ENCODE data around the gene SCT. TPM values are rescaled to one million over a fixed set of nuclear protein-coding genes. Genes with fewer than 3 reads are reported as not detected.

Gene SCT
- total RNA-seq, 1 experiment from 2014 or later: not detected

DNA sequence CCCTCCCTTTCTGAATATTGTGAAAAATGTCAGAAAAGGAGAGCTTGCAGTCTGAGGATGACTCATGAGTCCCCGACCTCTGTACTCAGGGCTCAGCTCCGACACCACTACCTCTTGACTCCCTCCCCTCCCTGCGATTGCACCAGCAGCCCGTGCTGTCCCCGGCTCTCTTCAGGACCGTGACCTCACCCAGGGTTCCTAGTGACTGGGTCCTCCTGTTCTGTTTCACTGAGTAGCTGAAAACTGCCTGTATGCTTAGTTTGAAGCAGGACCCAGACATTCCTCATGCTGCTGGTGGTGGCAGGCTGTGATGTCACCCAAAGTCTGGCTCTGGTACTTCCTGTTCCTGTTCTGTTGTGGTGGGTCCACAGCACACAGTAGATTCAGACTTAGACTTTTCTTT lies 39.0 kb downstream of the SCT start:
- peak overlapping the region; percentile 82 for H3K27ac Mint-ChIP-seq (ENCODE audit: unreplicated experiment)
- CTCF ChIA-PET: interaction anchor here (0.6 to 1.1 kb wide), 4 partner anchors 12 to 429 kb away, joined by 3 to 5 read pairs (median 4); partner anchors contain the start of gene PHRF1
- H3K27me3 Mint-ChIP-seq (ENCODE audit: insufficient read depth, unreplicated experiment): no peaks in the 10 kb centered on the region
- H3K36me3 ChIP-seq (ENCODE audit: control insufficient read depth, insufficient read depth, low read length): peaks cover 3% of the 10 kb centered on the region
- TSS peak; percentile 5 for BruUV-seq (replicated peaks)
- peaks cover 29% of the 10 kb centered on the region for H3K4me1 Mint-ChIP-seq (ENCODE audit: low read depth, unreplicated experiment)
- H3K27me3 ChIP-seq (replicated peaks; ENCODE audit: control insufficient read depth, insufficient read depth, low read length): no peaks in the 10 kb centered on the region
- H3K36me3 Mint-ChIP-seq (ENCODE audit: insufficient read depth, unreplicated experiment): peaks cover 88% of the 10 kb centered on the region
- TF ChIP-seq, protein P1, sequence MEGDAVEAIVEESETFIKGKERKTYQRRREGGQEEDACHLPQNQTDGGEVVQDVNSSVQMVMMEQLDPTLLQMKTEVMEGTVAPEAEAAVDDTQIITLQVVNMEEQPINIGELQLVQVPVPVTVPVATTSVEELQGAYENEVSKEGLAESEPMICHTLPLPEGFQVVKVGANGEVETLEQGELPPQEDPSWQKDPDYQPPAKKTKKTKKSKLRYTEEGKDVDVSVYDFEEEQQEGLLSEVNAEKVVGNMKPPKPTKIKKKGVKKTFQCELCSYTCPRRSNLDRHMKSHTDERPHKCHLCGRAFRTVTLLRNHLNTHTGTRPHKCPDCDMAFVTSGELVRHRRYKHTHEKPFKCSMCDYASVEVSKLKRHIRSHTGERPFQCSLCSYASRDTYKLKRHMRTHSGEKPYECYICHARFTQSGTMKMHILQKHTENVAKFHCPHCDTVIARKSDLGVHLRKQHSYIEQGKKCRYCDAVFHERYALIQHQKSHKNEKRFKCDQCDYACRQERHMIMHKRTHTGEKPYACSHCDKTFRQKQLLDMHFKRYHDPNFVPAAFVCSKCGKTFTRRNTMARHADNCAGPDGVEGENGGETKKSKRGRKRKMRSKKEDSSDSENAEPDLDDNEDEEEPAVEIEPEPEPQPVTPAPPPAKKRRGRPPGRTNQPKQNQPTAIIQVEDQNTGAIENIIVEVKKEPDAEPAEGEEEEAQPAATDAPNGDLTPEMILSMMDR (IDR thresholded peaks at IDR 0.05; ENCODE audit: insufficient read depth in 1 of 2, low read depth in 1 of 2, low read length in 1 of 2, severe bottlenecking in 1 of 2, unreplicated experiment in 1 of 2): no peak
- H3K9me3 Mint-ChIP-seq (ENCODE audit: unreplicated experiment): no peaks in the 10 kb centered on the region
- peak overlapping the region; percentile 5 for H3K4me3 Mint-ChIP-seq (ENCODE audit: unreplicated experiment)
- no peak overlapping the region for H3K4me3 ChIP-seq (ENCODE audit: low read depth, low read length)
- intact Hi-C loops (cut with micrococcal nuclease; ENCODE audit: unreplicated experiment): loop anchor here (2.0 kb wide), 1 partner anchor 27 kb away; the partner anchor contains the start of genes LMNTD2 and RASSF7
- POLR2A ChIA-PET: interaction anchor here (0.6 to 1.2 kb wide), 5 partner anchors 12 to 231 kb away, joined by 3 to 17 read pairs (median 9); partner anchors contain the start of genes PHRF1 and TMEM80
- peak; percentile 91 to 93 for DNase-seq
- no peaks in the 10 kb centered on the region for H3K9me3 ChIP-seq
- peaks cover 25% of the 10 kb centered on the region for H3K4me1 ChIP-seq

DNA sequence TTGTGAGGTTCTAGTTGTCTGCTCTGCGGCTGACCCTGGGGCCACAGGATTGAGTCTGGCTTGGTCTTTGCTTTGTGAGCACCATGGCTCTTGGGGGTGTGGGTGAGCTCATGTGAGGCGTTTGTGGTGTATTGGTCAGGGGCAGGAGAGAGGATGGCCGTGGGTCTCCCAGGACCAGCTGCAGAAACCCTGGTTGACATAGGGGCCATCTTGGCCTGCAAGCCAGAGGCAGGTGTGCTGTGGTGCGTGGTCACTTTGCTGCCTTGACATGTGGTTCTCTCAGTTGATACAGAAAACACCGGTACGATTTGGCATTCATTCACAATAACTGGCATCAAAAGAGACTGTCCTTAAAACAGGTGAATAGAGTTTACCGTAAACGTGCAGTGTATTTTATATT lies 39.4 kb downstream of the SCT start:
- no peaks in the 10 kb centered on the region for H3K27me3 ChIP-seq (replicated peaks; ENCODE audit: control insufficient read depth, insufficient read depth, low read length)
- H3K27me3 Mint-ChIP-seq (ENCODE audit: insufficient read depth, unreplicated experiment): no peaks in the 10 kb centered on the region
- peaks cover 25% of the 10 kb centered on the region for H3K4me1 ChIP-seq
- no peak overlapping the region for H3K4me3 ChIP-seq (ENCODE audit: low read depth, low read length)
- H3K36me3 ChIP-seq (ENCODE audit: control insufficient read depth, insufficient read depth, low read length): peaks cover 3% of the 10 kb centered on the region
- peak overlapping the region; percentile 82 for H3K27ac Mint-ChIP-seq (ENCODE audit: unreplicated experiment)
- H3K36me3 Mint-ChIP-seq (ENCODE audit: insufficient read depth, unreplicated experiment): peaks cover 88% of the 10 kb centered on the region
- POLR2A ChIA-PET: interaction anchor here (0.6 to 1.2 kb wide), 4 partner anchors 11 to 108 kb away, joined by 3 to 17 read pairs (median 12); partner anchors contain the start of genes PHRF1 and TMEM80
- H3K9me3 Mint-ChIP-seq (ENCODE audit: unreplicated experiment): no peaks in the 10 kb centered on the region
- CTCF ChIA-PET: interaction anchor here (0.6 to 1.1 kb wide), 4 partner anchors 12 to 429 kb away, joined by 3 to 5 read pairs (median 4); partner anchors contain the start of gene PHRF1
- no peak for DNase-seq
- intact Hi-C loops (cut with micrococcal nuclease; ENCODE audit: unreplicated experiment): no loop called here
- H3K9me3 ChIP-seq: no peaks in the 10 kb centered on the region
- TF ChIP-seq, protein P1 (IDR thresholded peaks at IDR 0.05; ENCODE audit: insufficient read depth in 1 of 2, low read depth in 1 of 2, low read length in 1 of 2, severe bottlenecking in 1 of 2, unreplicated experiment in 1 of 2): no peak
- peak overlapping the region; percentile 5 for H3K4me3 Mint-ChIP-seq (ENCODE audit: unreplicated experiment)
- no TSS peak for BruUV-seq (replicated peaks)
- H3K4me1 Mint-ChIP-seq (ENCODE audit: low read depth, unreplicated experiment): peaks cover 29% of the 10 kb centered on the region

DNA sequence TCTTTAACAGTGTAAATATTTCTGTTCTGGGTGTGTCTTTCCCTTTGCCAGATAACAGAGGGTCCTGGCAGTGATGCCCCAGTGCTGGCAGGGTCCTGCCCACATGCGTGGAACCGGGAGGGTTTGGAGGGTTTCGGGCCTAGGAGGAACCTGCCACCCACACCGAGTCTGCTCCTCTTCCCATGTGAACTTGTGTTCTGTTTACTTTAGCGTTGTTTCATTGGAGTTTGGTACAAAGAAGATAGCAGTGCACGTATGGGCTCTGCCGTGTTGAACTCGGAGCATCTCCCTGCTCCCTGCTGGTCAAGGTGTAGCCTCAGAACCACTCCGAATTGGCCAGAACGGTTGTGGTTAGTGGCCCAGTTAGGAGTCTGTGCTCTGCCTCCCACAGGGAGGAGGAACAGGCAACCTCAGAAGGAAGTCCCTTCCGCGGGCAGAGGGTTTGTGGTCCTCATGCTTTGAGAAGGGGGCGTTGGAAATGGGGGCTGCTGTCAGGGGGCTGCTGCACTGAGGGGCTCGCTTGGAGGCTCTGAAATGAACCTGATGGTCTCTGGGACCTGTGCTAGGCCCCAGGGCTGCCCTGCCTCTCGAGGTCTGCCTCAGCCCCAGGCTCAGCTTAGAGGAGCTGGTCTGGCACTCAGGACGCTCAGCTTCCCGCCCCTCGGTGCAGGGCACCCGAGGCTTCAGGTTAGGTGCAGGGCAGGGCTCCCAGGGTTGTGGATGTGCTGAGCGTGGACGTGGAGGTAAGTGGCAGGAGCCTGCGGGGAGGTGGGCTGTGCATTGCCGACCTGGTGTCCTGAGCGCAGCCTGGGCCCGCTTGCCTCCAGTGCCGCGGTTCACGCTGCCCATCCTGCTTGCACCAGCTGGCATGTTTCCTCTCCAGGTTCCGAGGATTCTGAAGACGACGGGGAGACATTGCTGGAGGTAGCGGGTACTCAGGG lies 40.3 kb downstream of the SCT start:
- H3K4me1 Mint-ChIP-seq (ENCODE audit: low read depth, unreplicated experiment): peaks cover 29% of the 10 kb centered on the region
- H3K4me3 Mint-ChIP-seq (ENCODE audit: unreplicated experiment): no peak overlapping the region
- ChIA-PET POLR2A (interaction anchor here (0.6 to 0.7 kb wide), 2 partner anchors 9 to 232 kb away, joined by 4 to 8 read pairs; partner anchors contain the start of gene PNPLA2), CTCF (no interaction called here)
- no peaks in the 10 kb centered on the region for H3K9me3 Mint-ChIP-seq (ENCODE audit: unreplicated experiment)
- H3K36me3 ChIP-seq (ENCODE audit: control insufficient read depth, insufficient read depth, low read length): peaks cover 5% of the 10 kb centered on the region
- TF ChIP-seq, protein P1 (IDR thresholded peaks at IDR 0.05; ENCODE audit: insufficient read depth in 1 of 2, low read depth in 1 of 2, low read length in 1 of 2, severe bottlenecking in 1 of 2, unreplicated experiment in 1 of 2): no peak
- peaks cover 88% of the 10 kb centered on the region for H3K36me3 Mint-ChIP-seq (ENCODE audit: insufficient read depth, unreplicated experiment)
- H3K27me3 Mint-ChIP-seq (ENCODE audit: insufficient read depth, unreplicated experiment): no peaks in the 10 kb centered on the region
- H3K27me3 ChIP-seq (replicated peaks; ENCODE audit: control insufficient read depth, insufficient read depth, low read length): no peaks in the 10 kb centered on the region
- H3K27ac Mint-ChIP-seq (ENCODE audit: unreplicated experiment): peak overlapping the region; percentile 82
- no peak overlapping the region for H3K4me3 ChIP-seq (ENCODE audit: low read depth, low read length)
- no TSS peak for BruUV-seq (replicated peaks)
- no peaks in the 10 kb centered on the region for H3K9me3 ChIP-seq
- no peak for DNase-seq
- intact Hi-C loops (cut with micrococcal nuclease; ENCODE audit: unreplicated experiment): no loop called here
- H3K4me1 ChIP-seq: peaks cover 25% of the 10 kb centered on the region
